GM20000 (cell line): ENCODE results near the gene DUSP10.

ENCODE experiments used
- DNase-seq: peaks from one replicate; pipeline ENCODE4 v3.0.0; 2012; ENCODE audit warnings: low spot score
- CTCF ChIP-seq: IDR thresholded peaks from 2 replicates; pipeline ENCODE4 v1.5.1; 2012; ENCODE audit warnings: mild to moderate bottlenecking, control low read depth; ENCODE audit errors: extremely low read depth, missing control alignments

Gene DUSP10

GRCh38 chr1:221697923-221698425, 43.9 kb downstream of the DUSP10 start:
- TF ChIP-seq CTCF, result no peak
- DNase-seq, result no peak

GRCh38 chr1:221696718-221697461, 45.0 kb downstream of the DUSP10 start:
- DNase-seq, result no peak

GRCh38 chr1:221696027-221696426, 45.9 kb downstream of the DUSP10 start:
- no peak for TF ChIP-seq CTCF
- no peak for DNase-seq

More at GRCh38 chr1:221696718-221697461, 45.0 kb downstream of the DUSP10 start:
- no peak for TF ChIP-seq CTCF

- TF ChIP-seq CTCF, result no peak
- DNase-seq, result no peak
Observed at GRCh38 chr1:221695301-221695700, 46.6 kb downstream of the DUSP10 start.

GRCh38 chr1:221694109-221694508, 47.8 kb downstream of the DUSP10 start:
- no peak for TF ChIP-seq CTCF
- DNase-seq, result no peak

GRCh38 chr1:221693087-221693486, 48.8 kb downstream of the DUSP10 start:
- TF ChIP-seq CTCF, result no peak
- no peak for DNase-seq

GRCh38 chr1:221692643-221693042, 49.2 kb downstream of the DUSP10 start:
- DNase-seq, result no peak
- TF ChIP-seq CTCF, result no peak
